HL-60 (cell line): Measurements from ENCODE around the gene MPST.

ENCODE experiments used
- DNase-seq, 2 experiments: peaks; one replicate each; pipeline ENCODE4 v3.0.0-alpha.2; 2010 to 2020; ENCODE audit warnings: low read depth in 1 of 2, low spot score in 1 of 2
- H3K27ac ChIP-seq: fragments of 250-450 bp; sonication (Bioruptor Pico); replicated peaks from 2 replicates; pipeline ENCODE4 v1.5.1; 2020; ENCODE audit warnings: mild to moderate bottlenecking, moderate library complexity
- H3K27me3 ChIP-seq: fragments of 250-450 bp; sonication (Bioruptor Pico); 2 replicates; pipeline ENCODE4 v1.5.1; 2021; ENCODE audit warnings: mild to moderate bottlenecking, moderate library complexity; ENCODE audit not compliant: insufficient read depth, poor library complexity, severe bottlenecking
- H3K4me3 ChIP-seq: replicated peaks from 2 replicates; pipeline ENCODE4 v1.5.1; 2011; ENCODE audit warnings: mild to moderate bottlenecking, control low read depth, low read length; ENCODE audit not compliant: insufficient read depth
- CTCF ChIP-seq: IDR thresholded peaks from one replicate; pipeline ENCODE4 v1.5.1; 2011; ENCODE audit warnings: low read length, control low read depth, inconsistent platforms; ENCODE audit not compliant: insufficient read depth
- GABPA ChIP-seq: IDR thresholded peaks from 2 replicates; pipeline ENCODE4 v1.6.1; 2012; ENCODE audit warnings: low read depth
- POLR2AphosphoS5 ChIP-seq: IDR thresholded peaks from 2 replicates; pipeline ENCODE4 v1.6.1; 2012; ENCODE audit warnings: low read depth
- SPI1 ChIP-seq: IDR thresholded peaks from 2 replicates; pipeline ENCODE4 v1.6.1; 2012; ENCODE audit warnings: low read depth, mild to moderate bottlenecking, borderline replicate concordance
- TF ChIP-seq, protein P1 (sequence below): IDR thresholded peaks from 2 replicates; pipeline ENCODE4 v1.6.1; 2012; ENCODE audit warnings: low read depth; ENCODE audit not compliant: insufficient replicate concordance

MPST gene

DNA sequence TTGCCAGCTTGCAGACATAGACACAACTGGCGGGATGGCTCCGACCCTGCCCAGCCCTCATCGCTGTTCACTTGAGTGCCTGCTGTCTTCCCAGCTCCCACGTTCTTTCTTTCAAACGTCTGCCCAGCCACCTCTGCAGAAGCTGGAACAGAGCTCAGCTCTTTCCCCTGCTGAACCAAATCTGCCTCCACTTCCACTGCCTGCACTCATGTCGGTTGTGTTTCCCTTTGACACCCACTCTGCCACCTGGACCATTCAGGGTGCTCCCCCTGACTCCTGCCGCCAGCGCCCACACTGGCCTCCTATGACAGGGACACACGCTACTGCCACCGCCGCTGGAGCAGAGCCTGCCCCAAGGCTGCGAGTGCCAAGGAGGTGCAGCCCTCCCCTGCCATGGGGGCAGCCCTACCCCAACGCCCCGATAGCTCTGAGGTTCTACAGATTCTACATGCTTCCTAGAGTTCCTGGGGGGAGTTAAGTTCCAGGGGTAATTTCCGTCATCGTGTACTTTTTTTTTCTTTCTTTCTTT lies 38.2 kb upstream of the MPST start:
- Histone ChIP-seq H3K27ac (no peak overlapping the region), H3K27me3 (no peaks in the 10 kb centered on the region), H3K4me3 (no peak overlapping the region)
- DNase-seq = no peak
- TF ChIP-seq GABPA = no peak
- no peak for TF ChIP-seq CTCF
- TF ChIP-seq SPI1 = no peak
- TF ChIP-seq, protein P1, sequence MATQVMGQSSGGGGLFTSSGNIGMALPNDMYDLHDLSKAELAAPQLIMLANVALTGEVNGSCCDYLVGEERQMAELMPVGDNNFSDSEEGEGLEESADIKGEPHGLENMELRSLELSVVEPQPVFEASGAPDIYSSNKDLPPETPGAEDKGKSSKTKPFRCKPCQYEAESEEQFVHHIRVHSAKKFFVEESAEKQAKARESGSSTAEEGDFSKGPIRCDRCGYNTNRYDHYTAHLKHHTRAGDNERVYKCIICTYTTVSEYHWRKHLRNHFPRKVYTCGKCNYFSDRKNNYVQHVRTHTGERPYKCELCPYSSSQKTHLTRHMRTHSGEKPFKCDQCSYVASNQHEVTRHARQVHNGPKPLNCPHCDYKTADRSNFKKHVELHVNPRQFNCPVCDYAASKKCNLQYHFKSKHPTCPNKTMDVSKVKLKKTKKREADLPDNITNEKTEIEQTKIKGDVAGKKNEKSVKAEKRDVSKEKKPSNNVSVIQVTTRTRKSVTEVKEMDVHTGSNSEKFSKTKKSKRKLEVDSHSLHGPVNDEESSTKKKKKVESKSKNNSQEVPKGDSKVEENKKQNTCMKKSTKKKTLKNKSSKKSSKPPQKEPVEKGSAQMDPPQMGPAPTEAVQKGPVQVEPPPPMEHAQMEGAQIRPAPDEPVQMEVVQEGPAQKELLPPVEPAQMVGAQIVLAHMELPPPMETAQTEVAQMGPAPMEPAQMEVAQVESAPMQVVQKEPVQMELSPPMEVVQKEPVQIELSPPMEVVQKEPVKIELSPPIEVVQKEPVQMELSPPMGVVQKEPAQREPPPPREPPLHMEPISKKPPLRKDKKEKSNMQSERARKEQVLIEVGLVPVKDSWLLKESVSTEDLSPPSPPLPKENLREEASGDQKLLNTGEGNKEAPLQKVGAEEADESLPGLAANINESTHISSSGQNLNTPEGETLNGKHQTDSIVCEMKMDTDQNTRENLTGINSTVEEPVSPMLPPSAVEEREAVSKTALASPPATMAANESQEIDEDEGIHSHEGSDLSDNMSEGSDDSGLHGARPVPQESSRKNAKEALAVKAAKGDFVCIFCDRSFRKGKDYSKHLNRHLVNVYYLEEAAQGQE = no peak
- no peak for TF ChIP-seq POLR2AphosphoS5

DNA sequence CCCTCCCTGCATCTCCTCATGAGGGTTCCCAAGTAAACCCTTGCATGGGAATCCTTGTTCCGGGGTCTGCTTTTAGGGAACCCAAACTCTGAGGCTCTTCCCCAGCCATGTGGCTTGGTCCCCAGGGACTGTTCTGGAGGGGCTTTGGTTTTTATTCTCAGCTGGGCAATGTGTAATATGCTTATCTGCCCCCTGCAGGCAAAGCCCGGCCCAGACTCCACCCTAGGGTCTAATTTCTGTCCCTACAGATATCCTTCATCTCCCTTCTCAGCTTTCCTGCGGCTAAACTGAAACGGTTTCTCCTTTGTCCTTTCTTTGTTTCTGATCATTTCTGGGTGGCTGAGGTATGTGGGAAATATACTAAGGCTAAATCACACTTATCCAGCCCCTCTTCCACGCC lies 37.4 kb upstream of the MPST start:
- no peak overlapping the region for H3K4me3 ChIP-seq
- peak in 1 of 2 experiments; percentile 11 for DNase-seq
- no peaks in the 10 kb centered on the region for H3K27me3 ChIP-seq
- TF ChIP-seq GABPA (no peak), CTCF (no peak), SPI1 (no peak)
- no peak overlapping the region for H3K27ac ChIP-seq

DNA sequence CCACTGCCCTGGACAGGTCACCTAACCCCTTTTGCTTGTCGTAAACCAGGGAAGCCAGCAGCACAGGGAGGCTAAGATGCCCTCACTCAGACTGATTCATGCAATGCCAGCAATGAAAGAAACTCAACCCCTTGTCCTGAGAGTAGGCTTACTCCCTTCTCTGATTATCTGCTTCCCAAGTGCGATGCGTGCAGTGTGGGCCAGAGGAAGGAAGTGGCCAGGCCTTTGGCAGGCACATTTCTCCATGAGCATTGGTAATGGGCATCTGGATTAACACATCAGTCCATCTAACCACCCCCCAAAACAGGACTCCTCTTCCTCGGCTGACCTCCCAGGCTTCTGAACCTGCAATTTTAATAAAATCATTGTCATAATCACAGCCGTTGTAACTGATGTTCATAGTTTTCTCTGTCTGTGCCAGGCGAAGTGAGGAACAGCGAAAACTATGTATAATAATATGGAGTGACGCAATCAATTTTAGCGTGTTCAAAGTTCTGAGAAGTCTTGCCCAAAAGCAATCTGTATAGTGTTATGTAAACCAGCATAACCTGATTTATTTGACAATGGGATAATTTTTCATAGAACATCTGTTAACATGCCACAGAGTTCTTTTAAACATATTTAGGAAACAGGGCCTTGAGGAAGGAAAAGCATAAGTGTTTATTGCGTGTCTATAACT lies 34.2 kb upstream of the MPST start:
- no peak overlapping the region for H3K27ac ChIP-seq
- no peak overlapping the region for H3K4me3 ChIP-seq
- no peak for DNase-seq
- TF ChIP-seq POLR2AphosphoS5 (no peak), GABPA (no peak), SPI1 (no peak), CTCF (no peak)
- peaks cover 8% of the 10 kb centered on the region for H3K27me3 ChIP-seq

DNA sequence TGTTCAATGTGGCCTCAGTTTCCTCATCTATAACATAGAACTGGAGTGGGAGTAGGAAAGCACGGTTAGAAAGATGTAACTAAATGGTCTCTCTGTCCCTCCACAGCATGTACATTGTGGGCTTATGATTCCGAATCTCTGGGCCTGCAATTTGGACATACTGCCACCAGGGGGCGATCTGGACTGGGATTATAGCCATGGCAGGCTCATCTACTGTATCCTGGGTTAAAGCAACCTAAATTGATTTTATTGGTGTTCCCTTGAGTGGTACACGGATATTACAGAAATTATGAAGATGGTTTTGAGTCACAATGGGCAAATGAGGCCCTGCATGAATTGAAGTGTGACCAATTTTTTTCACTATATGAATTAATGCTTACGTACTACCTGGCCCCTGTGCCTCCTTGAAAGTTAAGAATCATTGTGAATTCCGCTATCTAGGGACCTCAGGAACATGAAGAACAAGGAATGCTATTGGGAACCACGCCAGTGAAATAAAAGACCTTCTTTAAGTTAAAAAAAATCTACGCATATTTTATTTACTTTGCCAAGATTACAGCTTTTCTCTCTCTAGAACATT lies 33.2 kb upstream of the MPST start:
- DNase-seq = peak in 1 of 2 experiments; percentile 64
- TF ChIP-seq CTCF (peak; percentile 90), GABPA (no peak), SPI1 (no peak)
- TF ChIP-seq, protein P1 = no peak
- peaks cover 14% of the 10 kb centered on the region for H3K27me3 ChIP-seq
- no peak overlapping the region for H3K4me3 ChIP-seq
- no peak overlapping the region for H3K27ac ChIP-seq
